Activated gamma-delta T cell treated with Interleukin-2 at 50 U/mL for 16 hours (primary cell): ENCODE data around the gene SEPTIN1.

Source experiments
- DNase-seq: peaks from one replicate; pipeline ENCODE4 v3.0.0-alpha.2; 2020

Gene SEPTIN1

GRCh38 chr16:30374538-30374937 is 7.8 kb downstream of the SEPTIN1 start, which contains the start of gene MYL11:
TSS of gene MYL11 (plus strand) at chr16:30374802. CDS start at chr16:30374858, 56 bp downstream.
- DNase-seq = no peak

GRCh38 chr16:30372725-30373124 is 9.6 kb downstream of the SEPTIN1 start:
- DNase-seq = no peak

GRCh38 chr16:30372038-30372712 is 10.2 kb downstream of the SEPTIN1 start:
- no peak for DNase-seq

GRCh38 chr16:30371248-30371816 is 11.0 kb downstream of the SEPTIN1 start:
- DNase-seq = no peak

GRCh38 chr16:30370456-30371247 is 11.7 kb downstream of the SEPTIN1 start, which contains the start of gene TBC1D10B:
TSS of gene TBC1D10B (minus strand) at chr16:30370494. CDS start at chr16:30370183, 311 bp downstream.
- peak; percentile 99 for DNase-seq

GRCh38 chr16:30369938-30370455 is 12.4 kb downstream of the SEPTIN1 start:
- no peak for DNase-seq

GRCh38 chr16:30369091-30369937 is 13.0 kb downstream of the SEPTIN1 start:
- no peak for DNase-seq

- DNase-seq = no peak
These were observed 13.6 kb downstream of the SEPTIN1 start for GRCh38 chr16:30368792-30369090.

GRCh38 chr16:30368122-30368791 is 14.1 kb downstream of the SEPTIN1 start:
- DNase-seq = no peak

- no peak for DNase-seq
These were observed 14.9 kb downstream of the SEPTIN1 start for GRCh38 chr16:30367349-30368009.

GRCh38 chr16:30366511-30366910 is 15.8 kb downstream of the SEPTIN1 start:
- no peak for DNase-seq

GRCh38 chr16:30365200-30365599 is 17.2 kb downstream of the SEPTIN1 start:
- no peak for DNase-seq

- DNase-seq = no peak
These were observed 21.2 kb downstream of the SEPTIN1 start for GRCh38 chr16:30361180-30361579.

- DNase-seq = no peak
These were observed 22.5 kb downstream of the SEPTIN1 start for GRCh38 chr16:30359871-30360170.

GRCh38 chr16:30358990-30359870 is 23.1 kb downstream of the SEPTIN1 start:
- DNase-seq = no peak

- DNase-seq = no peak
These were observed 23.8 kb downstream of the SEPTIN1 start for GRCh38 chr16:30358577-30358936.

- DNase-seq = no peak
These were observed 24.4 kb downstream of the SEPTIN1 start for GRCh38 chr16:30357715-30358576.

GRCh38 chr16:30357085-30357714 is 25.2 kb downstream of the SEPTIN1 start:
- DNase-seq = no peak

- no peak for DNase-seq
These were observed 25.8 kb downstream of the SEPTIN1 start for GRCh38 chr16:30356401-30357084.
